Bronchial epithelial cell (primary cell): ENCODE data around the gene MPL. TPM values are rescaled to one million over a fixed set of nuclear protein-coding genes. Genes with fewer than 3 reads are reported as not detected.

Experiments used
- DNase-seq: peaks from one replicate; pipeline ENCODE4 v3.0.0-alpha.2; 2010; ENCODE audit warnings: low read depth
- FAIRE-seq: peaks from 2 replicates; lab custom pipeline; 2011; peaks lifted over from hg19 to GRCh38; lab: Jason Lieb, UNC
- H3K27me3 ChIP-seq: 2 replicates; pipeline ENCODE4 v1.5.1; 2011; ENCODE audit warnings: low read length; ENCODE audit not compliant: control insufficient read depth, insufficient read depth
- H3K36me3 ChIP-seq: 2 replicates; pipeline ENCODE4 v1.5.1; 2011; ENCODE audit warnings: low read length; ENCODE audit not compliant: control insufficient read depth, insufficient read depth
- H3K4me3 ChIP-seq: 2 replicates; pipeline ENCODE4 v1.5.1; 2011; ENCODE audit warnings: mild to moderate bottlenecking, low read depth, low read length, control low read depth
- CTCF ChIP-seq: IDR thresholded peaks from 2 replicates; pipeline ENCODE4 v1.5.1; 2011; ENCODE audit warnings: mild to moderate bottlenecking, moderate library complexity, low read length, control low read depth, inconsistent platforms; ENCODE audit not compliant: insufficient read depth, severe bottlenecking
- total RNA-seq: library from RNA; depleted of rRNA; stranded (reverse); fragments of >200 nt; gene quantifications from 2 replicates; pipeline ENCODE4 v1.2.1, GENCODE V29; 2014

MPL gene
- total RNA-seq, 1 donor from 2014 or later, result not detected

GRCh38 chr1:43386676-43387075 lies 49.1 kb downstream of the MPL start:
- Histone ChIP-seq H3K27me3 (no peaks in the 10 kb centered on the region), H3K36me3 (peaks cover 26% of the 10 kb centered on the region), H3K4me3 (no peak overlapping the region)
- no peak for TF ChIP-seq CTCF
- DNase-seq, result no peak
- no peak for FAIRE-seq

- TF ChIP-seq CTCF, result no peak
- H3K27me3 ChIP-seq, result no peaks in the 10 kb centered on the region
- H3K4me3 ChIP-seq, result no peak overlapping the region
- DNase-seq (peak; percentile 71), FAIRE-seq (no peak)
- peaks cover 21% of the 10 kb centered on the region for H3K36me3 ChIP-seq
Measured at GRCh38 chr1:43387976-43388599, 50.5 kb downstream of the MPL start.

- DNase-seq (no peak), FAIRE-seq (no peak)
- Histone ChIP-seq H3K36me3 (peaks cover 21% of the 10 kb centered on the region), H3K27me3 (no peaks in the 10 kb centered on the region), H3K4me3 (peak overlapping the region; percentile 74)
- no peak for TF ChIP-seq CTCF
Measured at GRCh38 chr1:43388613-43389012, 51.0 kb downstream of the MPL start.

GRCh38 chr1:43389326-43390313 lies 52.0 kb downstream of the MPL start, which contains the start of the genes MED8 and SZT2:
TSS of gene MED8 (minus strand) at chr1:43389800. CDS start at chr1:43389764, 36 bp downstream.
TSS of gene SZT2 (plus strand) at chr1:43389899. CDS start at chr1:43389969, 70 bp downstream.
- FAIRE-seq, result no peak
- Histone ChIP-seq H3K4me3 (peak within 1 kb of the TSS; percentile 74), H3K27me3 (no peaks in the 10 kb centered on the region), H3K36me3 (peaks cover 15% of the 10 kb centered on the region)
- peak; percentile 90 for DNase-seq
- no peak for TF ChIP-seq CTCF

- no peaks in the 10 kb centered on the region for H3K27me3 ChIP-seq
- no peak for DNase-seq
- no peak overlapping the region for H3K4me3 ChIP-seq
- no peak for TF ChIP-seq CTCF
- no peak for FAIRE-seq
- peaks cover 2% of the 10 kb centered on the region for H3K36me3 ChIP-seq
Measured at GRCh38 chr1:43392702-43393101, 55.1 kb downstream of the MPL start.
